KG1 (cell line): ENCODE data around the gene HHATL.

Experiments used
- DNase-seq: peaks from one replicate; lab custom pipeline; 2025; lab: John Stamatoyannopoulos, UW

The HHATL gene

GRCh38 chr3:42702066-42702951, at the start of gene HHATL:
Gene HHATL, minus strand, starts transcription at chr3:42702798. Its CDS starts 1,972 bp downstream, at chr3:42700826.
- DNase-seq = no peak

DNA sequence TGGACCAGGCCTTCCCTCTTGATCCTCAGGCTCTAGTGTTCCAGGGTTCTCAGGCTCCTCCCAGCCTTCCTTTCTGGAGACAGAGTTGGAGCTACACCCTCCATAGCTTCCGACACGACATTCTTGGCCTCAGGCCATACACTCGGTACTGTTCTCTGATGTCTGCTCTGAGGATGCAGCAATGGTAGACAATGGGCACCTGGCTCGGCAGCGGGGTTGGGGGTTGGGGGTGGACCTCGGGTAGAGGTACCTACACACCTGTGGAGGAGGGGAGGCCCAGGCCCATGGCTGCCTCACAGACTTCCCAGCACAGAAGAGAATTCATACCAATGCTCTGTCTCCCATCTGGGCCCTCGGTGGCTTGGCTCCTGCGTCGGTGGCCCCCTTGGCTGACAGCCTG, 49.0 kb upstream of the HHATL start:
- DNase-seq = no peak

DNA sequence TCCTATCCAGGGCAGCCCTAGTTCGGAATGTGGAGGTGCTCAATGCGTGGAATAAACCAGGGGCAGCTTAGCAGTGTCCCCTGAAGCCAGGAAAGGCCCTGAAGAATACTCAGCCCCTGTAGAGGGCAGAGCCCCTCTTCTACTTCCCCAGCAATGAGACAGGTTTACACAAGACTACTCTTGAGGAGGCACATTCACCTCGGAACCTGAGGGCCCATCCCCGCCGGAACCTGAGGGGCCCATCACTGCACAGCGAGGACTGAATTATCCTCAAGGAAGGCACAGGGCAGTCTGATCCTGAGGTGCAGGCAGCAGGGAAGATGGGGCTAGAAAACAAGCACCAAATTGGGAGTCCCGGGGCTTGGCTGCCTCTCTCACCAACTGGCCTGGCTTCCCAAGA, 48.2 kb upstream of the HHATL start:
- DNase-seq = no peak

DNA sequence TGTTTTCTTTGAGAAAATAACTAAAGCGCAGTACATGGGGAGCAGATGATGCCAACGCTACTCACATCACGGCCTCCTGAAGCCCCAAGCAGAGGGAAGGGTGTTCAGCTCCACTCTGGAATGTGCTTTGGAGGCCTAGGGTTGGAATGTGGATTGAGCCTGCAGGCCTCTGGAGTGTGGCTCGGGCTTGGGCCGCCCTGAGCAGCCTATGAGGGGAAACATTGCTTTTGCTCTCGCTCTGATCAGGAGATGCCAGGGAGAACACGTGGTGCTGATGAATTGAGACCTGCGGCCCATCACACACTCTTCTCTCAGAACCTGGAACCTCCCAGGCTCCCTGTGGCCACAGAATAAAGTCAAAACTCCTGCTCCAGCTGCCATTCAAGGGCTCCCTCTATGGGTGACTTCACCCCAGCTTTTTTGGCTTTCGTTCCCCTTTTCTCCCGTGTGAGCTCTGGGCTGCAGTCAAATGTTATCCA, 47.2 kb upstream of the HHATL start:
- DNase-seq = peak; percentile 20

- no peak for DNase-seq
Measured at GRCh38 chr3:42749025-42749752, 46.6 kb upstream of the HHATL start.

GRCh38 chr3:42747581-42747980, 45.0 kb upstream of the HHATL start:
- DNase-seq = no peak

GRCh38 chr3:42746455-42747450, 44.2 kb upstream of the HHATL start:
- no peak for DNase-seq

DNA sequence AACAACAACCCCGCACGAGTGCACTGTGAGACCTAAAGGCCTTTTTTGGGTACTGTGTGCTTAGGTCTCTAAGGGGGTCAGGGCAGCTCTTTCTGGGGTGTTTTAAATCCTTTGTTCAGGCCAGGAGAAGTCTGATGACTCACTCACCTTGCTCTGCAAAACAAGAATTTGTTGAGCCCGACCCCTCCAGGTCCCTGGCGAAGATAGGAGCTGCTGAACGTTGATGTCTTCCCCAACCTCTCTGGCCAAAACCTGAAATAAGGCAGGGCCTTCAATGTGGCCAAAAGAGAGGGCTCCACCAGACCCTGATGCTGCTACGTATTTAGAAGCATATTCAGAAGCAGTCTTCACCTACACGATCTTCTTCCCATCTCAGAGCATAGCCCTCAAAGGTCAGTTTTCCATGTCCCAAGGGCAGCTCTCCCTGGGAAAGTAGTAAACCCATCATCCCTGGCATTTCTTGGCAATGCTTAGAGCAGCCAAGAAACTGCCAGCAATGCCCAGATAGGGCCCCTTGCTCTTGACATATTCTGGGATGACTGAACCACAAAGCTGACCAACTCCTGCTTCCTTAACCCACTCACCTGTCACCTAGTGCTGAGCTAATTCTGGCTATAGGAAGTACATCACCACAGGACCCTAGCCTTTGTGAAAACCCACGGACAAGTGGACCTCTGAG, 43.3 kb upstream of the HHATL start:
- DNase-seq = no peak

DNA sequence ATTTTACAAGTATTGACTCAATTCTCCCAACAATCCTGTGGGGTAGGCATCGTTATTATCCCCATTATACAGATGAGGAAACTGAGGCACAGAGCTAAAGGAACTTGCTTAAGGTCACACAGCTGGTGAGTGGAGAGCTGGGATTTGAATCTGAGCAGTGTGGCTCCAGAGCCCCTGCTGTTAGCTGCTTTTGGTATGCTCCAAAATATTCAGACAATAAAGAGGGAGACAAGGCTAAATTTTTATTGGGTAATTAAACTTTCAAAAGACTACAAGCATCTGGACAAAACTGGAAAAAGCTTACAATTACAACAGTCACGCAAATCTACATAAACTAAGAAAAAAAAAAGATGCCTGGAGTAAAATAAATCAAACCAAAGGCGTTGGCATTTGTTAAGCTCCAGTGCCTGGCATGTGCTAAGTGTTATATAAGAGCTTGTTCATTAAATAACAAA, 42.7 kb upstream of the HHATL start:
- DNase-seq = no peak

GRCh38 chr3:42743204-42743995, 40.8 kb upstream of the HHATL start:
- no peak for DNase-seq

GRCh38 chr3:42742688-42743087, 40.1 kb upstream of the HHATL start:
- no peak for DNase-seq

DNA sequence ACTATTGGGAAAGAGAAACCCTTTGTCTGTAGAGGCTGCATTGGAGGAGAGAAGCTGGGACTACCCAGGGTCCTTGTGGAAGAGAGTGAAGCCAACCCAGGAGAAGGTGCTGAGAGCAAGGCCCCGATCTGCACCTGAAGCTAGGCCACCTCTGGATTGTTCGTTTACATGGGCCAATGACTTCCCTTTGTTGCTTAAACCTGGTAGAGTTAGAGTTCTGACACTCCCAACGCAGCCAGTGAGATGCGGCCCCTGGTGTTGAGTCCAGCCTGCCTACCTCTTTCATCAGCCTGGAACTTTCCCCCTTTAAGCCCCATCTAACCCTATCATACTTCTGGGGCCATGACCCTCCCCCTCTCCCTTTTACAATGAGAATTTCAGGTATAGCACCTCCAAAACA, 39.7 kb upstream of the HHATL start:
- DNase-seq = no peak

GRCh38 chr3:42741796-42742195, 39.2 kb upstream of the HHATL start:
- no peak for DNase-seq

DNA sequence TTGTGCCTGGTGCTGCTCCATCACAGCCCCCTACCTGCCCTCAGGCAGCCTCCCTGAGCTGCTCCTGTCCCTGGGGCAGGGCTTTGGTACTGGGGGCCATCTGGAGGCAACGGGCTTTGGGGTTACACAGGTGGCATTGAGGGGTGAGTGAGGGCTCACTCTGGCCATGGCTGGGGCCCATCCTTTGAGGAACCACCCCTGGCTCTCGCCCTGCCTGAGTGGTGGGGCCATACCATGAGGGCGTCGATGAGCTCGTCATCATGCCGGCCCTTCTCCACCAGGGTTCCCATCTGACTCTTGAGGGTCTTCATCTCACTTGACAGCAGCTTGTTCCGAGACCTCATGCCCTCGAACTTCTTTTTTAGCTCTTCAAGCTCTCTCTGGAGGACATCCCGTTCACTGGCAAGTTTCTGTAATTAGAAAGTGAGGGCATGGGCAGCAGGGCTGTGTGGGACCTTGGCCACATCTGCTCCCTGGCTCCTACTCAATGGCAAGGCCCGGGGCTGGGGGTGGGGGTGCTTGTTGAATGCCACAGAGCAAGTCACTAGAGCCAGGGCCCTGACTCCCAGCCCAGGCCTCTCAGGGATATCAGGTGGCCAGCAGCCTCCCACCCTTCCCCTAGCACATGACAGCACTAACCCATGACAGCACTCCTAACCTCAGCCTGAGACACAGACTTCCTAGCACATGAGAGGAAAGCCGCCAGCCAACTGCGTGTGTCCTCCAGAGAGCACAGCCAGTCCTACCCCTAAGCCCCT, 37.0 kb upstream of the HHATL start:
- DNase-seq = no peak

GRCh38 chr3:42736531-42736930, 33.9 kb upstream of the HHATL start:
- DNase-seq = no peak

GRCh38 chr3:42736081-42736480, 33.5 kb upstream of the HHATL start:
- DNase-seq = no peak

DNA sequence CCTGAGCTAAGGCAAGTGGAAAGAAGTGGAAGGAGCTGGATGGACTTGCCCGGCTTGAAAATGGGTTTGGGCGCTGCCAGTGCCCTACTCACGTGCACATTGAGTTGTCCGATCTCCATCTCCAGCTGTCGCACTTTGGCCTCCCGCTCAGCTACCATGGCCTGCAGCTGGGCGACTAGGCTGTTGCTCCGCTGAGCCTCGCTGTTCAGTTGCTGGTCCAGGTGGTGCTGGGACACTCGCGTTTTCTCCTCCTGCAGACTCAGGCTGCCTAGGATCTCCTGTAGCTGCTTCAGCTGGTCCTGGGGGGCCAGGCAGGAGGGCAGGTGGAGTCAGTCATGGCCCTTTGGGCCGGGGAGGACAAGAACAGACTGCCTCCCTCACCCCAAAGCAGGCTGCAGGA, 33.0 kb upstream of the HHATL start:
- no peak for DNase-seq

DNA sequence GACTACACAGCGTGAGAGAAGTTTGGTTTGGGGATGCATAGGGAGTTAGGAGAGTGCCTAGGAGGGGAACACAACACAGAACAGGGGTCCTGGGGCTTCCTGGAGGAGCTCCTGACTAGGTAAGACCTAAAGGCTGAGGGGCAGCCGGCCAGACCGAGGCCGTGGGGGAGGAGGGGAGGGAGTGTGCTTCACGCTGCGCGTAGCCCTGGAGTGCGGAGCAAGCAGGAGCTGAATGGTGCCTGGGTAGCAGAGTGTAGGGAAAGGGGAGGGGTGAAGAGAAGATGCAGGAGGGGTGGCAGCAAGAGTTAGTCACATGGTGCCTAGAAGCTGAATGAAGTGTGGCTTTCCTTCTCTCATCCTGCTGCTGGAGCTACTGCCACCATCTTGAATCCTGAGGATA, 32.4 kb upstream of the HHATL start:
- DNase-seq = no peak

- DNase-seq = no peak
Measured at GRCh38 chr3:42734263-42734860, 31.8 kb upstream of the HHATL start.
